HG03159 (cell line): ENCODE data around the gene RPL7A.
"Not testable (repeated sequence)": the region's sequence is repeated elsewhere in the genome, so short reads cannot be mapped to it uniquely, and the experiment has no call there.

Source experiments
- ATAC-seq: cut with Tn5 transposase; IDR thresholded peaks from one replicate; pipeline ENCODE4 v1.9.1; 2021; ENCODE audit warnings: mild to moderate bottlenecking, moderate library complexity; ENCODE audit not compliant: unreplicated experiment

The RPL7A gene

DNA sequence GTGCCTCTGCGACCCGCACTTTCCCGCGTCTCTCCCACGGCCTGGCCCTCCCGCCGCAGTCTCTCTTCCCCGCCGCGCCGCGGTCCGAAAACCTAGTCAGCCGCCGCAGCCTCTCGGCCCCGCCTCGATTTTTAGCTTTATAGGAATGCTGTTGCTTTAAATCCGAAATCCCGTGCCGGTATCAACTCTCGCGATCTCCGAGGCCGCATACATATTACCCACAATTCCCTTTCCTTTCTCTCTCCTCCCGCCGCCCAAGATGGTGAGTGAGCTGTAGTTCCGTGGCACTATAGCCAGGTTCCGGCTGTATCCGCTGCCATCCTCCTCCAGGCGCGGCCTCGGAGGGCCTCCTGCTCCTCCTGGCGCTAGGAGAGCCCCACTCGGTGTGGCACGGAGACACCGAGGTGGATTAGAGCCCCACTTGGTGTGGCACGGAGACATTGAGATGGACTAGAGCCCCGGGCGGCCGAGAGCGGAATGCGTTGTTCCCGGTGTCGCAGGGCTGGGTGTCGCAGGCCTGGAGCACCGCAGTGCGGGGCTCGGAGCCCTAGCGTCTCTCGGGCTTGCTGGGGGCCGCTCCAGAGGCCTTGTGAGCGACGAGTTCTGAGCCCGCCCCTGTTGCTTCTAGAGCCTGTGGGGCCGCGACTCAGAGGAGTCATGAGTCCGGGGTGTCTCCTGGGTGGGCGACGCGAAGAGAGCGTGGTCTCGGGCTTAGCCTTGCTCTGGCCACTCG, at the start of gene RPL7A, which contains the start of gene MED22:
Gene RPL7A (plus strand): TSS at position 234 of the 733 bp plus-strand sequence. CDS start 26 bp downstream, at position 260.
Gene MED22 (minus strand): TSS at position 147 of the 733 bp plus-strand sequence. CDS start 1,469 bp downstream, outside the sequence.
- peak; percentile 66 for ATAC-seq

DNA sequence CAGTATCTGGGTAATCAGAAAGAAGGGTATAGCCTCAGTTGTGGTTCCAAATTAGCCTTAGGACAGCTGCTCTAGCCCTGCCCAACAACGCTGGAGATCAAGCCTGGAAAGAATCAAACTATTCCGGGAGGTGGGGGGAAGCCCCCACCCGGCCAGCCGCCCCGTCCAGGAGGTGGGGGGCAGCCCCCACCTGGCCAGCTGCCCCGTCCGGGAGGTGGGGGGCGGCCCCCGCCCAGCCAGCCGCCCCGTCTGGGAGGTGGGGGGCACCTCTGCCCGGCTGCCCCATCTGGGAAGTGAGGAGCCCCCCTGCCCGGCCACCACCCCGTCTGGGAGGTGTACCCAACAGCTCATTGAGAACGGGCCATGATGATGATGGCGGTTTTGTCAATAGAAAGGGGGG, 48.0 kb upstream of the RPL7A start:
- ATAC-seq = not testable (repeated sequence)

DNA sequence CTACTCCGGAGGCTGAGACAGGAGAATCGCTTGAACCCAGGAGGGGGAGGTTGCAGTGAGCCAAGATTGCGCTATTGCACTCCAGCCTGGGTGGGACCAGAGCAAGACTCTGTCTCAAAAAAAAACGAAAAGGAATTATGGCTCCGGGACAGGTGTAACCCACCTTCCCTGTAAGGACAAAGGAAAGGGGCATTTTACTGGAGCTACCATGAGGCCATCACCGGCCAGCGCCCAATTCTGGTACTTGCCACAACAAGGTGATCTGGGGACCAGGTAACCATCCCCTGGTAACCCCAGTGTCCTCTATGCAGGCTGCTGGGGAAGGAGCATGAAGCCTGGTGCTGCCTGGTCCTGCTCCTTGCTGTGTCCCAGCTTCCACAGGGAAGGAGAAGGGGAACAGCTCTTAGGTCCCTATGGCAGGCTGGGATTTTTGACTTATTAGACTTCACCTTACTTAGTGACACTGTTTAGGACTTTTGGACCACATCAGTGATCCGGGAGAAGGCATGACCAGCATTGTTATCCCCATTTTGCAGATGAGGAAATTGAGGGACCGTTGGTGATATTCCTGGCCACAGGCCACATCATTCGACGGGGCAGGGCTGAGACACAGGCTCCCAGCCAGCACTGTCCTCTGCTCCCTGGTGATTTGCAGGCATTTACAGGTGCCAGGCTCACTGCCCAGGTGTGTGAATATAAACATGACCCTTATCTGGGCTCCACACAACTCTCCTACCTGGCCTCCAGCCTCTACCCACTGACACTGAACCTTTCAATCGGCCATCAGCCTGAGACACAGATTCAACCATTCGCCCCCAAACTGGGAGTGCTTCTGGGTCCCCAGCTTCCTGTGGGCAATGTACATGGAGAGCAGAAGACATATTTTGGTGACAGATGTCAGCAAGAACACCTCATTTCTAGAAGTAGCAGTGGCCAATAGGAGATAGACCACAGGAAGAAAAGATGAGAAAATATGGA, 46.5 kb upstream of the RPL7A start:
- no peak for ATAC-seq

GRCh38 chr9:133303266-133304157, 44.5 kb upstream of the RPL7A start:
- ATAC-seq = no peak

GRCh38 chr9:133304158-133304470, 43.9 kb upstream of the RPL7A start:
- ATAC-seq = no peak

DNA sequence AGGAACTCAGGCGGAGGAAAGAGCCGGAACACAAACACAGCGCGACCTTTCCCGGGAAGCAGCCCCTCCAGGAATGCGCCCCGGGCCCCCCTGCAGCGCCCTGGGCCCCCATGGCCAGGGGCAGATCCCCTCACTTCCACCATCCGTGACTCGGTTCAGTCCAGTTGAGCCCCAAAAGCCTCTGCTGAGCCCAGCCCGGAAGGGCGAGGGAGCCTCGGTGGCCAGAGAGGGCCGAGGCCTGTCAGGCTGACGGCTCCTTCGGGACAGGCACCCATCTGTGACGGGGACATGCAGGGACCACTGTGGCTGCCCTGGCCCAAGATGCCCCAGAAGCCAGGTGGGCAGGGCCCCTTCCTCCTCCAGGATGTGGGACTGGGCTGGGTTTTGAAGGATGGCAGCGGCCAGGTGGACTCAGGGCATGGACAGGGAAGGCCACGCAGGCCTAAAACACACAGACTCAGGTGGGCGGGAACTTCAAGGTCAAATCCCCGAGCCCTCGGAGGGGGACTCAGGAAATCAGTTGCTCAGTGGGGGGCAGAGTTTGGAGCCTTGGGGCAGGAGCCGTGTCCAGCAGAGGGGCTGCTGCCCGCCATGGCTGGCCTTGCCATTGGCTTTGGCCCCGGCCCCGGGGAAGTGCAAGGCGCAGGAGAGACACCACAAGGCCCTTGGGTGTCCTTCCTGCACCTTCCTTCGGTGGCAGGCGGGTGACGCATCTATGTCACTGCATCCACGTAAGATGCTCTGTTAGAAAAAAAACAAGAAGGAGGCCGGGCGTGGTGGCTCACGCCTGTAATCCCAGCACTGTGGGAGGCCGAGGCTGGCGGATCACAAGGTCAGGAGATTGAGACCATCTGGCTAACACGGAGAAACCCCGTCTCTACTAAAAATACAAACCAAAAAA, 43.3 kb upstream of the RPL7A start:
- no peak for ATAC-seq

DNA sequence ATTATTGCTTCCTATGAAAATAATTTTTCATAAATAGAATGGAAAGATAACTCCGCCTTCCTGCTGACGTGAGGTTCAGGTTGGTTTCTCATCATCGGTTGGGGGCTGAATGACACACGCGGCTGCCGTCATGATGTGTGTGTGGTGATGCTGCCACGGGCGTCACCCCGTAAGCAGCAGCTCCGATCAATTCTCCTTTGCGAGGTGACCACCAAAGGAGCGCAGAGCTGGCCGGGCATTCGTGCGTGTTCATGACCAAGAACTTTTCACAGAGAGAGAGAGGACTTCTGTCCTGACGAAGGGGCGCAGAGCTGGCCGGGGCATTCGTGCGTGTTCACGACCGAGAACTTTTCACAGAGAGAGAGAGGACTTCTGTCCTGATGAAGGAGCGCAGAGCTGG, 42.3 kb upstream of the RPL7A start:
- no peak for ATAC-seq

- ATAC-seq = no peak
These were observed 41.5 kb upstream of the RPL7A start for GRCh38 chr9:133306242-133307204.

DNA sequence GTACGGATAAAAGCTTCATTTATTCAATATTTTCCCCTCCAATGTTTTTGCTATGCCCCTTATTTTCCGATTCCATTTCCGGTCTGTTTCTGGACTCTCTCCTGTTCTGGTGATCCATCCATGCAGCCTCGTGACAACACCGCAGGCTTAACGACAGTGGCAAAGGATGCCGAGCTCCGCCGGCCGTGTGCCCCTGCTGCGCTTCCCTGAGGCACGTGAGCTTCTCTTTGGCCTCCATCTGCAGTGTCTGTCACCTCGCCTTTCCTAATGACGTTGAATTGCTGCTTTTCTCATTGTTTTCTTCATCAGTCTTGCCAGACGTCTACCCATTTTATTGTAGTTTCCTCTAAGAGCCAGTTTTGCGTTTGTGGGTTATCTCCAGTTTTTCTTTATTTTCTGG, 40.7 kb upstream of the RPL7A start:
- no peak for ATAC-seq

DNA sequence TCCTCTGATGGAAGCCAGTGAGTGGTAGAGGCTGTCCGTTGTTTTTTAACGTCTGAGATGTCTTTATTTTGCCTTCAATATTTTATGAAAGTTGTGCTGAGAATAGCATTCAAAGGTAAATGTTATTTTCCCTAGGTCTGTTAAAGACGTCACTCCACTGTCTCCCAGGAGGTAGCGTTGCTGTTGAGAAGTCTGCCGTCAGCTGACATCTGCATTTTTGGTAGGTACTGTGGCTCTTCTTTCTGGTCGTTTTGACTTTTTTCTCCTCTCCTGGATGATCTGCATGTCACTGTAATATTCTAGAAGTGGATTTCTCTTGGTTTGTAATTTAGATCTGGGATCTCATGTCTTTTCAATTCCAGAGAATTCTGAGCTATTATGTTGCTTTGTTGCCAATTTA, 38.4 kb upstream of the RPL7A start:
- no peak for ATAC-seq

GRCh38 chr9:133315997-133316396, 32.0 kb upstream of the RPL7A start:
- no peak for ATAC-seq

DNA sequence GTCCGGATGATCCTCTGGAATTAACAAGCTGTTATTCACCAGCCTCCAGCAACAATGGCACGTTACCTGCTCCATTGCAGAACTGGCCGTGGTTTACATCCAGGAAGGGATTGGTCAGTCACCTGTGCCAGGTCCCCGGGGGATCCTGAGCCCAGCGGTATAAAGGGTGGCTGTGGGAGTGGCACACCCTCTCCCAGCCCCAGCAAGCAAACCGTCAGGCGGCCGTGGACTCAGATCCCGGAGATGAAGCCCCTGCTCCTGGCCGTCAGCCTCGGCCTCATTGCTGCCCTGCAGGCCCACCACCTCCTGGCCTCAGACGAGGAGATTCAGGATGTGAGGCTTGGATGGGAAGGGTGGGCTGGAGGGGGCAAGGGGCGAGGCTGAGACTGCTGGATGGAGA, 30.5 kb upstream of the RPL7A start:
- not testable (repeated sequence) for ATAC-seq

GRCh38 chr9:133320421-133320881, 27.6 kb upstream of the RPL7A start:
- no peak for ATAC-seq

GRCh38 chr9:133321411-133321935, 26.5 kb upstream of the RPL7A start:
- no peak for ATAC-seq

GRCh38 chr9:133322701-133323100, 25.3 kb upstream of the RPL7A start:
- ATAC-seq = no peak

DNA sequence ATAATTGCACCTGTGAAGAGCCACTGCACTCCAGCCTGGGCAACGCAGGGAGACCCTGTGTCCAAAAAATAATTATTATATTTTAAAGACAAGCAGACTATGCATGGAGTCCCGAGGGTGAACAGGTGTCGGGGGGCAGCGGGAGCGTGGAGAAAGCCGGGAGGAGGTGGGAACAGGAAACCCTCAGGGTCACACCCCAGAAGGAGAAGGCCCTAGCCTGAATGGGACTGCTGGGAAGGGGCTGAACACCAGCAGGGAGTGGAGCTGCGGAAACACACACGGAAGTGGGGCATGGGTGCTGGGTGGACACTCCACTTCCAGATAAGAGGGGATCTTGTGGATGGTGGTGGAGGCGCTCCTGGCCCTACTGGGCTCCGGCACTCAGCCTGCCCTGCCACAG, 24.8 kb upstream of the RPL7A start:
- ATAC-seq = no peak

DNA sequence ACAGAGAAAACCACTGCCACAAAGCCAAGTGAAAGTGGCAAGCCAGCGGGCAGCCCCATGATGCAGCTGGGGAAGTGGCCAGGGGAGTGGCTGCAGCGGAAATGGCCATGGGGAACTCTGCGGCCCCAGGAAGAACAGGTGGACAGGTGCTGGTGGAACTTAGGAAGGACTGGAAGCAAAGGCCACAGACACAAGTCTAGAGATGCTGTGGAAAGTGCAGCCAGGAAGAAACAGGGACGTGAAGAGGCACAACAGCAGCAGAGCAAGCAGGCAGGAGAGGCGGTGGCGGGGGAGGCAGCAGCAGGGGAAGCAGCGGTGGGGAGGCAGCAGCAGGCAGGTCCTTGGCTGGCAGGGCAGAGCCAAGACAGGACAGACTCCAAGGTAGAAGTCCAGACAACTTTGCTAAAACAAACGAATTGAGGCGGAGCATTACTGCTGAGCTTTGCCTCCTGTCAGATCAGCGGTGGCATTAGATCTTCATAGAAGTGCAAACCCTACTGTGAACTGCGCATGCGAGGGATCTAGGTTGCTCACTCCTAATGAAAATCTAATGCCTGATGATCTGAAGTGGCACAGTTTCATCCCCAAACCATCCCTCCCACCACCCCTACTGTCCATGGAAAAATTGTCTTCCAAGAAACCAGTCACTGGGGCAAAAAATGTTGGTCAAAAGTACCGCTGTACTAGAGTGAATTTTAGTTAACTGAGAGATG, 23.9 kb upstream of the RPL7A start:
- no peak for ATAC-seq

- ATAC-seq = not testable (repeated sequence)
These were observed 21.0 kb upstream of the RPL7A start for GRCh38 chr9:133327021-133327420.
